IMR-90 (cell line): ENCODE data around the gene SLC4A8. TPM values are rescaled to one million over a fixed set of nuclear protein-coding genes. Genes with fewer than 3 reads are reported as not detected.

Source experiments
- ATAC-seq: fragments of 200-7000 bp; cut with Tn5 transposase; 2 replicates; pipeline ENCODE4 v1.9.1; 2020; ENCODE audit warnings: low read depth, mild to moderate bottlenecking, moderate library complexity
- BruUV-seq: library from RNA; stranded (reverse); fragments of 400-500 nt; replicated peaks from 2 replicates; lab custom pipeline; 2021; lab: Mats Ljungman, UMichigan
- CTCF ChIA-PET: fragments of 300-600 bp; formaldehyde crosslinking; extraction: SDS; loops from one replicate; lab custom pipeline; 2021; ENCODE audit warnings: antibody characterized with exemption; lab: Yijun Ruan, JAX
- POLR2A ChIA-PET: fragments of 300-600 bp; sonication (Branson Sonifier 250); formaldehyde crosslinking; loops from one replicate; lab custom pipeline; 2022; ENCODE audit warnings: antibody characterized with exemption; ENCODE audit not compliant: unreplicated experiment; lab: Charles Lee
- DNase-seq: peaks from one replicate; pipeline ENCODE4 v3.0.0; 2013
- H2AFZ ChIP-seq: replicated peaks from 2 replicates; pipeline ENCODE3; 2013; ENCODE audit warnings: low read length, mild to moderate bottlenecking; ENCODE audit not compliant: poor library complexity
- H2AK5ac ChIP-seq: 2 replicates; pipeline ENCODE4 v1.6.1; 2013; ENCODE audit warnings: low read depth, low read length, inconsistent platforms
- H2AK9ac ChIP-seq: replicated peaks from 2 replicates; pipeline ENCODE3; 2013; ENCODE audit warnings: mild to moderate bottlenecking, low read depth, low read length, moderate library complexity; ENCODE audit not compliant: poor library complexity
- H2BK120ac ChIP-seq: 2 replicates; pipeline ENCODE4 v1.6.1; 2013; ENCODE audit warnings: low read depth, low read length, inconsistent platforms
- H2BK15ac ChIP-seq: 3 replicates; pipeline ENCODE4 v1.6.1; 2013; ENCODE audit warnings: low read depth, low read length, inconsistent platforms
- H2BK20ac ChIP-seq: 2 replicates; pipeline ENCODE4 v1.6.1; 2013; ENCODE audit warnings: low read depth, mild to moderate bottlenecking, inconsistent platforms, low read length, moderate library complexity
- H2BK5ac ChIP-seq: 2 replicates; pipeline ENCODE4 v1.6.1; 2013; ENCODE audit warnings: mild to moderate bottlenecking, low read depth, low read length, inconsistent platforms; ENCODE audit not compliant: poor library complexity, severe bottlenecking
- H3K14ac ChIP-seq: replicated peaks from 2 replicates; pipeline ENCODE4 v1.6.1; 2013; ENCODE audit warnings: low read depth, low read length, inconsistent platforms
- H3K18ac ChIP-seq: 2 replicates; pipeline ENCODE4 v1.6.1; 2013; ENCODE audit warnings: low read depth, low read length, control low read depth
- H3K23ac ChIP-seq: 2 replicates; pipeline ENCODE4 v1.6.1; 2013; ENCODE audit warnings: low read depth, low read length, inconsistent platforms
- H3K27ac ChIP-seq: 2 replicates; pipeline ENCODE4 v1.5.1; 2013; ENCODE audit warnings: mild to moderate bottlenecking, control low read depth, low read length; ENCODE audit not compliant: insufficient read depth
- H3K27me3 ChIP-seq: 2 replicates; pipeline ENCODE4 v1.6.1; 2013; ENCODE audit warnings: low read length; ENCODE audit not compliant: control insufficient read depth, insufficient read depth
- H3K36me3 ChIP-seq: 2 replicates; pipeline ENCODE4 v1.6.1; 2013; ENCODE audit warnings: low read length, mixed read lengths; ENCODE audit not compliant: control insufficient read depth, insufficient read depth
- H3K4ac ChIP-seq: 2 replicates; pipeline ENCODE4 v1.6.1; 2013; ENCODE audit warnings: low read depth, low read length, inconsistent platforms
- H3K4me1 ChIP-seq: 2 replicates; pipeline ENCODE4 v1.6.1; 2013; ENCODE audit warnings: low read length, mixed read lengths; ENCODE audit not compliant: control insufficient read depth, insufficient read depth
- H3K4me2 ChIP-seq: 2 replicates; pipeline ENCODE4 v1.6.1; 2013; ENCODE audit warnings: low read depth, mild to moderate bottlenecking, control low read depth, low read length, moderate library complexity
- H3K4me3 ChIP-seq: 2 replicates; pipeline ENCODE4 v1.5.1; 2013; ENCODE audit warnings: low read depth, mild to moderate bottlenecking, control low read depth, low read length, moderate library complexity; ENCODE audit not compliant: insufficient read depth
- H3K56ac ChIP-seq: 2 replicates; pipeline ENCODE4 v1.6.1; 2013; ENCODE audit warnings: low read length, inconsistent platforms; ENCODE audit not compliant: insufficient read depth; ENCODE audit errors: extremely low read depth
- H3K79me1 ChIP-seq, 2 experiments: 2 replicates each; pipeline ENCODE4 v1.6.1; 2013; ENCODE audit warnings: low read length in 2 of 2, inconsistent platforms in 1 of 2, low read depth in 1 of 2
- H3K9ac ChIP-seq: 2 replicates; pipeline ENCODE4 v1.6.1; 2013; ENCODE audit warnings: low read depth, low read length, control low read depth
- H3K9me1 ChIP-seq: 2 replicates; pipeline ENCODE4 v1.6.1; 2013; ENCODE audit warnings: low read length, inconsistent platforms; ENCODE audit not compliant: insufficient read depth
- H3K9me3 ChIP-seq: 2 replicates; pipeline ENCODE4 v1.6.1; 2013; ENCODE audit warnings: low read length; ENCODE audit not compliant: control insufficient read depth, insufficient read depth
- H4K20me1 ChIP-seq: 2 replicates; pipeline ENCODE4 v1.6.1; 2013; ENCODE audit warnings: low read length, inconsistent platforms; ENCODE audit not compliant: insufficient read depth
- H4K5ac ChIP-seq: 2 replicates; pipeline ENCODE4 v1.6.1; 2013; ENCODE audit warnings: mild to moderate bottlenecking, low read depth, low read length, control low read depth
- H4K8ac ChIP-seq, 2 experiments: 2 replicates each; pipeline ENCODE4 v1.6.1; 2013; ENCODE audit warnings: low read depth in 2 of 2, low read length in 2 of 2, control low read depth in 1 of 2, inconsistent platforms in 1 of 2
- H4K91ac ChIP-seq: 2 replicates; pipeline ENCODE4 v1.6.1; 2013; ENCODE audit warnings: low read depth, low read length, inconsistent platforms; ENCODE audit not compliant: insufficient read depth
- FOS ChIP-seq: fragments of 150-350 bp; IDR thresholded peaks from 2 replicates; pipeline ENCODE4 v1.6.1; 2016; ENCODE audit warnings: low read depth, low read length
- MAZ ChIP-seq: IDR thresholded peaks from 2 replicates; pipeline ENCODE4 v1.6.1; 2012; ENCODE audit warnings: low read depth, mild to moderate bottlenecking, low read length, improper control_type of control experiment, moderate library complexity, borderline replicate concordance
- NFE2L2 ChIP-seq: fragments of 150-350 bp; IDR thresholded peaks from 2 replicates; pipeline ENCODE4 v1.6.1; 2016; ENCODE audit warnings: low read depth, mild to moderate bottlenecking, low read length
- RCOR1 ChIP-seq: IDR thresholded peaks from 2 replicates; pipeline ENCODE4 v1.6.1; 2012; ENCODE audit warnings: mild to moderate bottlenecking, low read length, improper control_type of control experiment; ENCODE audit not compliant: insufficient replicate concordance
- WGBS, 2 experiments: methylation state at CpG; one replicate each; pipeline versions ENCODE4 v1.1.5 to v1.1.7; 2013; ENCODE audit warnings: missing lambda C conversion rate in 2 of 2; ENCODE audit not compliant: insufficient read length in 1 of 2; ENCODE audit errors: extremely low coverage in 2 of 2; 5-methylcytosine and 5-hydroxymethylcytosine counted together
- dilution Hi-C: fragments of 300-500 bp; cut with HindIII; formaldehyde crosslinking; loops from one replicate; pipeline ENCODE4 v1.14.3; 2018; ENCODE audit warnings: low sequenced_read_pairs; ENCODE audit not compliant: unreplicated experiment
- in situ Hi-C: fragments of 300-500 bp; cut with MboI; formaldehyde crosslinking; loops from 3 replicates; pipeline ENCODE4 v1.14.3; 2019; ENCODE audit warnings: low sequenced_read_pairs, inconsistent platforms, mixed read lengths
- intact Hi-C: fragments of 100-400 bp; cut with micrococcal nuclease; formaldehyde crosslinking; loops from 2 replicates; pipeline ENCODE4 v1.10.0; 2022
- polyA plus RNA-seq, 3 experiments: library from polyadenylated mRNA; depleted of rRNA; stranded (reverse); fragments of >200 nt; gene quantifications; 2 replicates each; pipeline ENCODE4 v1.2.3, GENCODE V29; 2012; ENCODE audit warnings: low replicate concordance in 1 of 3
- total RNA-seq: library from RNA; depleted of rRNA; stranded (reverse); fragments of >200 nt; gene quantifications from 2 replicates; pipeline ENCODE4 v1.2.3, GENCODE V29; 2012

SLC4A8 gene
- total and polyA plus RNA-seq, 2 of the 4 experiments (the other 2 are of a cell fraction), result 3.1 to 5.2 TPM

DNA sequence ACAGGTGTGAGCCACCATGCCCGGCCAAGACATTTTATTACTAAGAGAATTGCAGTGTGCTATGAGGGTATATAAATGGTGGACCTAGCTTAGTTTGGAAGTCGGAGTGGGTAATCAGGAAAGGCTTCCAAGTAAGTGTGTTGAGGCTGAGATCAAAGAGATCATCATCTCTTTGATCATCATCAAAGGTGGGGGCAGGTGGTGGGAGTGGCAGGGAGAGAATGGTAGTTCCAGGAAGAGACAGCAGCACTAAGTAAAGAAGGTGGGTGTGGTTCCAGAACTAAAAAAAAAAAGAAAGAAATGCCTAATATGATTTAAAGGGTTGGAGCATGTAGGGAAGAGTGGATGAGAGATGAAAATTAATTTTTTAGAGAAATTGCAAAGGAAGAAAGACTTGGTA, 14.7 kb downstream of the SLC4A8 start:
- in situ Hi-C loops (no loop called here), dilution Hi-C loops (no loop called here), intact Hi-C loops (no loop called here)
- Histone ChIP-seq H4K91ac (no peak overlapping the region), H3K9me3 (no peaks in the 10 kb centered on the region), H2BK20ac (no peak overlapping the region), H3K27me3 (no peaks in the 10 kb centered on the region), H2AK5ac (no peak overlapping the region), H2BK15ac (no peak overlapping the region), H3K9me1 (peaks cover 9% of the 10 kb centered on the region), H3K4me1 (peaks cover 5% of the 10 kb centered on the region), H4K20me1 (no peaks in the 10 kb centered on the region), H2AFZ (no peak overlapping the region), H3K79me1 (peaks cover 0 to 6% of the 10 kb centered on the region in 2 experiments; a peak in 2 of 4 replicates), H3K18ac (no peak overlapping the region), H3K4ac (no peak overlapping the region), H3K23ac (no peak overlapping the region), H3K9ac (no peak overlapping the region), H4K8ac (no peak overlapping the region), H3K14ac (no peak overlapping the region), H3K4me3 (no peak overlapping the region), H3K27ac (no peak overlapping the region), H2BK120ac (no peak overlapping the region), H2AK9ac (no peak overlapping the region), H4K5ac (no peak overlapping the region), H2BK5ac (no peak overlapping the region), H3K4me2 (no peak overlapping the region), H3K36me3 (no peaks in the 10 kb centered on the region), H3K56ac (no peak overlapping the region)
- WGBS, 2 experiments, result 60% methylated on average over 1 of the region's 2 CpGs; no CpG with 5 or more reads in 1 of the 2 experiments
- DNase-seq (no peak), ATAC-seq (no peak)
- BruUV-seq, result no TSS peak
- POLR2A ChIA-PET, result no interaction called here
- TF ChIP-seq RCOR1 (no peak), FOS (no peak), NFE2L2 (no peak), MAZ (no peak)
- CTCF ChIA-PET, result interaction anchor here (0.6 kb wide), 1 partner anchor 8 kb away, joined by 3 read pairs; no protein-coding TSS in a partner anchor
